GM18502 (cell line): Measurements from ENCODE around the gene EDNRB.
"Not testable (repeated sequence)": the region's sequence is repeated elsewhere in the genome, so short reads cannot be mapped to it uniquely, and the experiment has no call there.

ENCODE experiments used
- ATAC-seq: cut with Tn5 transposase; IDR thresholded peaks from one replicate; pipeline ENCODE4 v1.9.1; 2021; ENCODE audit warnings: mild to moderate bottlenecking; ENCODE audit not compliant: unreplicated experiment, poor library complexity

EDNRB gene

GRCh38 chr13:77918391-77919245, at the start of gene EDNRB:
Gene EDNRB (minus strand): TSS chr13:77918831. CDS start chr13:77918573, 258 bp downstream.
- ATAC-seq, result peak; percentile 53

- ATAC-seq, result no peak
Observed at GRCh38 chr13:77966671-77967070, 48.0 kb upstream of the EDNRB start.

- ATAC-seq, result no peak
Observed at GRCh38 chr13:77952737-77953136, 34.1 kb upstream of the EDNRB start.

- no peak for ATAC-seq
Observed at GRCh38 chr13:77952276-77952675, 33.6 kb upstream of the EDNRB start.

GRCh38 chr13:77946522-77946921, 27.9 kb upstream of the EDNRB start:
- ATAC-seq, result no peak

GRCh38 chr13:77935063-77935462, 16.4 kb upstream of the EDNRB start:
- ATAC-seq, result not testable (repeated sequence)

- no peak for ATAC-seq
Observed at GRCh38 chr13:77930430-77930829, 11.8 kb upstream of the EDNRB start.

- peak; percentile 95 for ATAC-seq
Observed at GRCh38 chr13:77928909-77929308, 10.3 kb upstream of the EDNRB start.

- no peak for ATAC-seq
Observed at GRCh38 chr13:77925616-77926015, 7.0 kb upstream of the EDNRB start.

- ATAC-seq, result no peak
Observed at GRCh38 chr13:77919921-77920294, 1.3 kb upstream of the EDNRB start.

- peak; percentile 34 for ATAC-seq
Observed at GRCh38 chr13:77919246-77919920, 752 bp upstream of the EDNRB start.

GRCh38 chr13:77916488-77916887, 2.1 kb downstream of the EDNRB start:
- ATAC-seq, result no peak

GRCh38 chr13:77915686-77916085, 2.9 kb downstream of the EDNRB start:
- ATAC-seq, result no peak

GRCh38 chr13:77913003-77913402, 5.6 kb downstream of the EDNRB start:
- ATAC-seq, result no peak

- ATAC-seq, result no peak
Observed at GRCh38 chr13:77911751-77912150, 6.9 kb downstream of the EDNRB start.

GRCh38 chr13:77909827-77910226, 8.8 kb downstream of the EDNRB start:
- no peak for ATAC-seq

GRCh38 chr13:77908531-77908930, 10.1 kb downstream of the EDNRB start:
- no peak for ATAC-seq

- no peak for ATAC-seq
Observed at GRCh38 chr13:77907666-77908341, 10.8 kb downstream of the EDNRB start.

GRCh38 chr13:77904031-77904430, 14.6 kb downstream of the EDNRB start:
- ATAC-seq, result no peak

GRCh38 chr13:77903435-77903834, 15.2 kb downstream of the EDNRB start:
- ATAC-seq, result no peak

- ATAC-seq, result no peak
Observed at GRCh38 chr13:77902319-77902963, 16.2 kb downstream of the EDNRB start.
